IPS-15b (cell line): ENCODE results near the gene MVB12B.

Experiments
- H3K27me3 ChIP-seq: one replicate; pipeline ENCODE4 v1.6.1; 2013; ENCODE audit warnings: low read length; ENCODE audit not compliant: control insufficient read depth, insufficient read depth
- H3K36me3 ChIP-seq: one replicate; pipeline ENCODE4 v1.6.1; 2013; ENCODE audit warnings: low read length; ENCODE audit not compliant: control insufficient read depth, insufficient read depth
- H3K4me1 ChIP-seq: one replicate; pipeline ENCODE4 v1.6.1; 2013; ENCODE audit warnings: mild to moderate bottlenecking, low read length; ENCODE audit not compliant: control insufficient read depth, insufficient read depth
- H3K4me3 ChIP-seq: one replicate; pipeline ENCODE4 v1.5.1; 2013; ENCODE audit warnings: low read depth, low read length
- H3K9ac ChIP-seq: one replicate; pipeline ENCODE4 v1.6.1; 2013; ENCODE audit warnings: low read depth, mild to moderate bottlenecking, low read length
- H3K9me3 ChIP-seq: one replicate; pipeline ENCODE4 v1.6.1; 2013; ENCODE audit warnings: mild to moderate bottlenecking, low read length; ENCODE audit not compliant: control insufficient read depth, insufficient read depth

MVB12B gene

GRCh38 chr9:126491568-126491879 lies 164.9 kb downstream of the MVB12B start:
- Histone ChIP-seq H3K9ac (no peak overlapping the region), H3K27me3 (no peaks in the 10 kb centered on the region), H3K9me3 (no peaks in the 10 kb centered on the region)

GRCh38 chr9:126491949-126492348 lies 165.3 kb downstream of the MVB12B start:
- Histone ChIP-seq H3K36me3 (no peaks in the 10 kb centered on the region), H3K9ac (no peak overlapping the region), H3K27me3 (no peaks in the 10 kb centered on the region), H3K4me3 (no peak overlapping the region), H3K9me3 (no peaks in the 10 kb centered on the region), H3K4me1 (peaks cover 5% of the 10 kb centered on the region)

More at GRCh38 chr9:126491568-126491879, 164.9 kb downstream of the MVB12B start:
- no peaks in the 10 kb centered on the region for H3K36me3 ChIP-seq
- peaks cover 5% of the 10 kb centered on the region for H3K4me1 ChIP-seq
- no peak overlapping the region for H3K4me3 ChIP-seq

- H3K4me3 ChIP-seq: no peak overlapping the region
- no peaks in the 10 kb centered on the region for H3K36me3 ChIP-seq
- H3K4me1 ChIP-seq: peaks cover 5% of the 10 kb centered on the region
Observed at GRCh38 chr9:126494264-126494663, 167.6 kb downstream of the MVB12B start.

GRCh38 chr9:126494746-126495145 lies 168.1 kb downstream of the MVB12B start:
- Histone ChIP-seq H3K36me3 (no peaks in the 10 kb centered on the region), H3K4me1 (peaks cover 5% of the 10 kb centered on the region), H3K27me3 (peaks cover 2% of the 10 kb centered on the region), H3K4me3 (no peak overlapping the region), H3K9ac (no peak overlapping the region), H3K9me3 (no peaks in the 10 kb centered on the region)

More at GRCh38 chr9:126494264-126494663, 167.6 kb downstream of the MVB12B start:
- H3K9me3 ChIP-seq: no peaks in the 10 kb centered on the region
- peaks cover 2% of the 10 kb centered on the region for H3K27me3 ChIP-seq
- H3K9ac ChIP-seq: no peak overlapping the region

GRCh38 chr9:126495411-126496180 lies 169.0 kb downstream of the MVB12B start:
- Histone ChIP-seq H3K36me3 (no peaks in the 10 kb centered on the region), H3K4me3 (no peak overlapping the region), H3K4me1 (peaks cover 7% of the 10 kb centered on the region), H3K27me3 (peaks cover 2% of the 10 kb centered on the region), H3K9me3 (no peaks in the 10 kb centered on the region), H3K9ac (no peak overlapping the region)

- H3K4me3 ChIP-seq: no peak overlapping the region
- peaks cover 2% of the 10 kb centered on the region for H3K4me1 ChIP-seq
- H3K36me3 ChIP-seq: no peaks in the 10 kb centered on the region
- no peaks in the 10 kb centered on the region for H3K9me3 ChIP-seq
- H3K9ac ChIP-seq: no peak overlapping the region
- peaks cover 4% of the 10 kb centered on the region for H3K27me3 ChIP-seq
Observed at GRCh38 chr9:126496181-126496576, 169.6 kb downstream of the MVB12B start.

GRCh38 chr9:126496781-126497659 lies 170.4 kb downstream of the MVB12B start:
- no peak overlapping the region for H3K4me3 ChIP-seq
- H3K36me3 ChIP-seq: no peaks in the 10 kb centered on the region
- no peaks in the 10 kb centered on the region for H3K9me3 ChIP-seq
- H3K4me1 ChIP-seq: peaks cover 2% of the 10 kb centered on the region
- no peak overlapping the region for H3K9ac ChIP-seq
- H3K27me3 ChIP-seq: peaks cover 4% of the 10 kb centered on the region

GRCh38 chr9:126497660-126498275 lies 171.1 kb downstream of the MVB12B start:
- no peak overlapping the region for H3K4me3 ChIP-seq
- H3K9me3 ChIP-seq: no peaks in the 10 kb centered on the region
- H3K9ac ChIP-seq: no peak overlapping the region
- peaks cover 2% of the 10 kb centered on the region for H3K4me1 ChIP-seq
- peaks cover 4% of the 10 kb centered on the region for H3K27me3 ChIP-seq
- no peaks in the 10 kb centered on the region for H3K36me3 ChIP-seq

GRCh38 chr9:126498331-126498730 lies 171.7 kb downstream of the MVB12B start:
- peaks cover 2% of the 10 kb centered on the region for H3K4me1 ChIP-seq
- no peak overlapping the region for H3K9ac ChIP-seq

GRCh38 chr9:126499005-126499910 lies 172.6 kb downstream of the MVB12B start:
- Histone ChIP-seq H3K27me3 (peaks cover 4% of the 10 kb centered on the region), H3K36me3 (no peaks in the 10 kb centered on the region), H3K9ac (no peak overlapping the region), H3K4me3 (peak overlapping the region; percentile 65), H3K9me3 (no peaks in the 10 kb centered on the region), H3K4me1 (peaks cover 2% of the 10 kb centered on the region)

More at GRCh38 chr9:126498331-126498730, 171.7 kb downstream of the MVB12B start:
- H3K4me3 ChIP-seq: no peak overlapping the region
- H3K36me3 ChIP-seq: no peaks in the 10 kb centered on the region
- peaks cover 4% of the 10 kb centered on the region for H3K27me3 ChIP-seq
- no peaks in the 10 kb centered on the region for H3K9me3 ChIP-seq
